RWPE2 (cell line): Measurements from ENCODE around the gene IL1RAPL2.

ENCODE experiments used
- ATAC-seq: fragments of 200-7000 bp; cut with Tn5 transposase; 3 replicates; pipeline ENCODE4 v1.9.1; 2021; ENCODE audit warnings: low read depth
- DNase-seq: peaks from one replicate; pipeline ENCODE4 v3.0.0-alpha.2; 2020; ENCODE audit warnings: low spot score
- H3K27ac ChIP-seq: fragments of 450-650 bp; 2 replicates; pipeline ENCODE4 v1.5.1; 2017; ENCODE audit warnings: mild to moderate bottlenecking; ENCODE audit not compliant: poor library complexity, severe bottlenecking
- H3K27me3 ChIP-seq: fragments of 250-450 bp; sonication (Bioruptor Pico); 2 replicates; pipeline ENCODE4 v1.5.1; 2021; ENCODE audit warnings: mild to moderate bottlenecking, moderate library complexity; ENCODE audit not compliant: insufficient read depth, poor library complexity, severe bottlenecking
- H3K36me3 ChIP-seq: fragments of 250-450 bp; sonication (Bioruptor Pico); 2 replicates; pipeline ENCODE4 v1.5.1; 2020; ENCODE audit warnings: low read depth, mild to moderate bottlenecking, moderate library complexity
- H3K4me1 ChIP-seq: fragments of 250-450 bp; sonication (Bioruptor Pico); 2 replicates; pipeline ENCODE4 v1.5.1; 2021; ENCODE audit warnings: mild to moderate bottlenecking, moderate library complexity; ENCODE audit not compliant: insufficient read depth, poor library complexity, severe bottlenecking
- H3K4me3 ChIP-seq: fragments of 250-450 bp; sonication (Bioruptor Pico); 2 replicates; pipeline ENCODE4 v1.5.1; 2021; ENCODE audit warnings: mild to moderate bottlenecking, moderate library complexity; ENCODE audit not compliant: severe bottlenecking
- H3K9me3 ChIP-seq: fragments of 250-450 bp; sonication (Bioruptor Pico); 2 replicates; pipeline ENCODE4 v1.5.1; 2021; ENCODE audit warnings: mild to moderate bottlenecking, moderate library complexity; ENCODE audit not compliant: severe bottlenecking
- CTCF ChIP-seq: fragments of 450-650 bp; IDR thresholded peaks from one replicate; pipeline ENCODE4 v1.5.1; 2017; ENCODE audit warnings: mild to moderate bottlenecking, moderate library complexity; ENCODE audit not compliant: poor library complexity, severe bottlenecking

The IL1RAPL2 gene

GRCh38 chrX:105263801-105264200 is 697.8 kb downstream of the IL1RAPL2 start:
- Histone ChIP-seq H3K27ac (no peak overlapping the region), H3K9me3 (no peaks in the 10 kb centered on the region), H3K36me3 (no peaks in the 10 kb centered on the region), H3K27me3 (no peaks in the 10 kb centered on the region), H3K4me3 (no peak overlapping the region), H3K4me1 (no peaks in the 10 kb centered on the region)
- DNase-seq (no peak), ATAC-seq (no peak)
- TF ChIP-seq CTCF = no peak

- no peaks in the 10 kb centered on the region for H3K4me1 ChIP-seq
- H3K36me3 ChIP-seq = no peaks in the 10 kb centered on the region
- H3K27ac ChIP-seq = no peak overlapping the region
- DNase-seq (no peak), ATAC-seq (no peak)
- TF ChIP-seq CTCF = no peak
- no peak overlapping the region for H3K4me3 ChIP-seq
- no peaks in the 10 kb centered on the region for H3K27me3 ChIP-seq
- H3K9me3 ChIP-seq = no peaks in the 10 kb centered on the region
Observed at GRCh38 chrX:105265093-105265492, 699.1 kb downstream of the IL1RAPL2 start.

- no peak for TF ChIP-seq CTCF
- no peaks in the 10 kb centered on the region for H3K36me3 ChIP-seq
- no peaks in the 10 kb centered on the region for H3K4me1 ChIP-seq
- no peaks in the 10 kb centered on the region for H3K9me3 ChIP-seq
- DNase-seq (no peak), ATAC-seq (no peak)
- H3K27me3 ChIP-seq = no peaks in the 10 kb centered on the region
- no peak overlapping the region for H3K4me3 ChIP-seq
- no peak overlapping the region for H3K27ac ChIP-seq
Observed at GRCh38 chrX:105266456-105266855, 700.5 kb downstream of the IL1RAPL2 start.

- Histone ChIP-seq H3K27me3 (no peaks in the 10 kb centered on the region), H3K36me3 (no peaks in the 10 kb centered on the region), H3K4me3 (no peak overlapping the region), H3K4me1 (no peaks in the 10 kb centered on the region), H3K9me3 (no peaks in the 10 kb centered on the region), H3K27ac (no peak overlapping the region)
- no peak for DNase-seq
- no peak for ATAC-seq
- TF ChIP-seq CTCF = no peak
Observed at GRCh38 chrX:105267167-105267566, 701.2 kb downstream of the IL1RAPL2 start.

GRCh38 chrX:105269386-105269785 is 703.4 kb downstream of the IL1RAPL2 start:
- Histone ChIP-seq H3K36me3 (no peaks in the 10 kb centered on the region), H3K4me3 (no peak overlapping the region), H3K27me3 (no peaks in the 10 kb centered on the region), H3K27ac (no peak overlapping the region), H3K4me1 (no peaks in the 10 kb centered on the region), H3K9me3 (no peaks in the 10 kb centered on the region)
- ATAC-seq = no peak
- DNase-seq = no peak
- no peak for TF ChIP-seq CTCF
